H7 (cell line): ENCODE measurements around the gene AAK1. TPM values are rescaled to one million over a fixed set of nuclear protein-coding genes. Genes with fewer than 3 reads are reported as not detected.
"Not testable (repeated sequence)": the region's sequence is repeated elsewhere in the genome, so short reads cannot be mapped to it uniquely, and the experiment has no call there.

Experiments used
- DNase-seq: peaks from one replicate; pipeline ENCODE4 v3.0.0; 2012
- H3K27me3 ChIP-seq: 2 replicates; pipeline ENCODE4 v1.6.0; 2011; ENCODE audit warnings: mild to moderate bottlenecking, low read length; ENCODE audit not compliant: control insufficient read depth, insufficient read depth
- H3K36me3 ChIP-seq: replicated peaks from 2 replicates; pipeline ENCODE4 v1.5.1; 2011; ENCODE audit warnings: low read length; ENCODE audit not compliant: control insufficient read depth, insufficient read depth
- H3K4me3 ChIP-seq: 2 replicates; pipeline ENCODE4 v1.5.1; 2011; ENCODE audit warnings: low read depth, mild to moderate bottlenecking, control low read depth, low read length, moderate library complexity; ENCODE audit not compliant: insufficient read depth
- total RNA-seq: library from RNA; depleted of rRNA; stranded (reverse); fragments of >200 nt; shearing (Covaris generic); gene quantifications from 2 replicates; pipeline ENCODE4 v1.2.3, GENCODE V29; 2014

Gene AAK1
- total RNA-seq, 1 experiment from 2014 or later: 26.5 TPM

DNA sequence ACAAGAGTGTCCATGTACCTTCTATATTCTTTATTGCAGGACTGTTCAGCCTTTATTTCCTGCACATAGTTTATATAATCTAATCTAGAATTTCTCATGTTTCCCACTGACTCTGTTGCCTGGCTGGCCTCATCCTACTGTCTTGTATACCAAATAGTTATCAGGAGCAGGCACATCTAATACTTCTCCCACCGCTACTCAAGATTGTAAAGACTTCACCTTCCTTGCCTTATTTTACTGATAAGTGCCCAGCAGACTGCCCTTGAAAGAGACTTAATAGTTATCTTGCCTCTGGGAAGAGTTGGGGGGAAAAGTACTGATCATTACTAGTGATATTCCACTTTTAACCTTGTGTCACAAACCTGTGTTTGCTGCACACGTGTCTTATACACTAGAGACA lies 26.1 kb upstream of the AAK1 start:
- Histone ChIP-seq H3K4me3 (no peak overlapping the region), H3K36me3 (no peaks in the 10 kb centered on the region), H3K27me3 (no peaks in the 10 kb centered on the region)
- DNase-seq: no peak

GRCh38 chr2:69668598-69668997 lies 25.1 kb upstream of the AAK1 start:
- no peak for DNase-seq
- H3K27me3 ChIP-seq: no peaks in the 10 kb centered on the region
- H3K36me3 ChIP-seq: no peaks in the 10 kb centered on the region
- no peak overlapping the region for H3K4me3 ChIP-seq

DNA sequence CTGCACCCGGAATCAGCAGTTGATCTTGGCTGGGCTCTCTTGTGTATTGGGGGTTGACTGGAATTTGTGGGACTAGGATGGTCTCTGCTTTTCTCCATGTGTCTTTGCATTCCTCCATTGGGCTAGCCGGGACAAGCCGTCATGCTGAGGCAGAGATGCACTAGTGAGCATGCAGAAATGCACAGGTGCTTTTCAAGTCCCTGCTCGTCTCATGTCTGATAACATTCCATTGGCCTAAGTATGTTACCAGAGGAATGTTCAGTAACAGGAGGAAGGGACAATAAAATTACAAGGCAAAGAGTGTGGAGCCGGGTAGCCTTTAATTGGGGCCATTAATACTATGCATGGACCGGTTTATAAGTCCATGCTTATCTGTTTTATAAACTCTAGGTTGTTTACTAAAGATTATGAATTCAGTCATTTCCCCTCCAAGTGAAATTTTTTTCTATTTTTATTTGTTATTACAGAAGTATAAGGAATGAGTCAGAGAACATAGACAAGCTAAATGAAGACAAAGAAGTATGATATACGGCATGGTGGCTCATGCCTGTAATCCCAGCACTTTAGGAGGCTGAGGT lies 24.4 kb upstream of the AAK1 start:
- Histone ChIP-seq H3K27me3 (no peaks in the 10 kb centered on the region), H3K36me3 (no peaks in the 10 kb centered on the region), H3K4me3 (no peak overlapping the region)
- no peak for DNase-seq

DNA sequence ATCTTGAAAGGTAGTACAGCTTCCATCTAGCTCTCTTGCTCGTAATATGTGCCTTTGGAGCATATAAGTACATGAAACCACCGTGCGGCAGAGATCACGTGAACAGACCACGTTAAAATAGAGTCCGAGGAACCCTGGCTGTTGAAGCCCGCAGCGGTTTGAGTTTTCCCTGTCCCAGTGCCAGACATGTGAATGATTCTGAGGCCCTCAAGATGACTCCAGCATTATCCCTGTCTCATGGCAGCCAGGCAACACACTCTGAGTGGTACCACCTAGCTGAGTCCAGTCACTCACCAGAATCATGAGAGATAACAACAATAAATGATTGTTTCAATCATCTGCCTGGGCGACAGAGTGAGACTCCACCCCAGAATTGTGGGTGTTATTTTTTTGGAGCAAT lies 21.6 kb upstream of the AAK1 start:
- no peak for DNase-seq
- Histone ChIP-seq H3K27me3 (no peaks in the 10 kb centered on the region), H3K36me3 (no peaks in the 10 kb centered on the region), H3K4me3 (no peak overlapping the region)

- no peak for DNase-seq
- H3K27me3 ChIP-seq: no peaks in the 10 kb centered on the region
- H3K36me3 ChIP-seq: no peaks in the 10 kb centered on the region
- H3K4me3 ChIP-seq: no peak overlapping the region
Measured at GRCh38 chr2:69663860-69664259, 20.3 kb upstream of the AAK1 start.

DNA sequence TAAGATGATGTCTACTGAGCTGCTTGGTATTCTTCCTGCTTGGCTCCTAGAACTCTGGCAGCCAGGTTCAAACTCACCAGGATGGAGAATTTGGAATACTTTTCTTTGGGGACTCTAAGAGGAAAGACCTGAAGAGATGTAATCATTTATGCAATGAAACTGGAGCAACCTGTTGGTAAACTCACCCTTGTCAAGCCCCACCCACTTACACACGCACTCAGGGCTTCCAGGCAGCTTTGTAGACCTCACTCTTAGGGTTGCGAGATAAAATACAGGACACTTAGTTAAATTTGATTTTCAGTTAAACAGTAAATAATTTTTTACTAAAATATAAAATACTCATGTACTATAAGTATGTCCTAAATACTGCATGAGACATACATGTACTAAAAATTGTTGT lies 19.0 kb upstream of the AAK1 start:
- H3K4me3 ChIP-seq, DNase-seq, H3K36me3 ChIP-seq, H3K27me3 ChIP-seq: not testable (repeated sequence)

- H3K36me3 ChIP-seq: no peaks in the 10 kb centered on the region
- no peak for DNase-seq
- H3K27me3 ChIP-seq: no peaks in the 10 kb centered on the region
- H3K4me3 ChIP-seq: no peak overlapping the region
Measured at GRCh38 chr2:69660637-69661036, 17.1 kb upstream of the AAK1 start.

- no peak overlapping the region for H3K4me3 ChIP-seq
- DNase-seq: no peak
- H3K36me3 ChIP-seq: no peaks in the 10 kb centered on the region
- H3K27me3 ChIP-seq: no peaks in the 10 kb centered on the region
Measured at GRCh38 chr2:69659941-69660483, 16.5 kb upstream of the AAK1 start.

GRCh38 chr2:69659349-69659748 lies 15.8 kb upstream of the AAK1 start:
- no peak for DNase-seq

GRCh38 chr2:69652206-69652605 lies 8.7 kb upstream of the AAK1 start:
- H3K4me3 ChIP-seq: no peak overlapping the region
- no peaks in the 10 kb centered on the region for H3K27me3 ChIP-seq

More at GRCh38 chr2:69659349-69659748, 15.8 kb upstream of the AAK1 start:
- Histone ChIP-seq H3K36me3 (no peaks in the 10 kb centered on the region), H3K27me3 (no peaks in the 10 kb centered on the region), H3K4me3 (no peak overlapping the region)

DNA sequence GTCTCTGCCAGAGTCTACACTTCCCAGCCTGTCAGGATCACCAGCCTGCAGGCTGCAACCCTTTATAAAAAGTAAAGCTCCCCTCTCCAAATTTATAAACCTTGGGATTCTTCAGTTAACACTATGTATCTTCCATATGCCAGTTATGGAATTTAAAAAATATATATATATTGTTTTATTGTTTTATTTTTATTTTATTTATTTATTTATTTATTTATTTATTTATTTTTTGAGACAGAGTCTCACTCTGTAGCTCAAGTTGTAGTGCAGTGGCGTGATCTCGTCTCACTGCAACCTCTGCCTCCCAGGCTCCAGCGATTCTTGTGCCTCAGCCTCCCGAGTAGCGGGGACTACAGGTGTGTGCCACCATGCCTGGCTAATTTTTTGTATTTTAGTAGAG lies 3.7 kb upstream of the AAK1 start:
- not testable (repeated sequence) for H3K27me3 ChIP-seq, DNase-seq, H3K36me3 ChIP-seq, H3K4me3 ChIP-seq

More at GRCh38 chr2:69652206-69652605, 8.7 kb upstream of the AAK1 start:
- DNase-seq: no peak
- no peaks in the 10 kb centered on the region for H3K36me3 ChIP-seq

- DNase-seq: no peak
- Histone ChIP-seq H3K36me3 (no peaks in the 10 kb centered on the region), H3K27me3 (no peaks in the 10 kb centered on the region)
Measured at GRCh38 chr2:69646714-69647113, 3.2 kb upstream of the AAK1 start.

GRCh38 chr2:69645921-69646320 lies 2.4 kb upstream of the AAK1 start:
- Histone ChIP-seq H3K36me3 (no peaks in the 10 kb centered on the region), H3K27me3 (no peaks in the 10 kb centered on the region), H3K4me3 (no peak overlapping the region)
- DNase-seq: no peak

More at GRCh38 chr2:69646714-69647113, 3.2 kb upstream of the AAK1 start:
- H3K4me3 ChIP-seq: no peak overlapping the region

DNA sequence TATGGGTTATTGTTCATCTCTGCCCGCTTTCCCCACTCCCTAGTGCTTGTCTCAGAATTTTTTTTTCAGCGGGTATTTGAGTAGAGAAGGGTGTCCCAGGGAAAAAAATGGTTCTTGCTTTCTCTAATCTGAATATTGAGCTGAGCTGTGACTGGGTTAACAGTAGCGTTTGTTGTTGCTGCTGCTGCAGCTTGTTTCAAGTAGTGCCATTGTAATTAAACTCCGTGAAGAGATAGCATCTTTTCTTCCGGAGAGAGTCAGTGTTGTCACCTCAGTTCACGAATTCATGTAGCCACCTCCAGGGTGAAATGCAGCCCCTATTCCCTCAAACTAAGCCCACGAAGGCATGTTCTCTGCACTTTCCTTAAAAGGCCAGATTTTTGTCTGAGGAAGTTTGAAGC lies 1.5 kb upstream of the AAK1 start:
- no peaks in the 10 kb centered on the region for H3K27me3 ChIP-seq
- no peak overlapping the region; the same call in 1 of the 2 replicates for H3K4me3 ChIP-seq
- no peaks in the 10 kb centered on the region for H3K36me3 ChIP-seq
- no peak for DNase-seq

DNA sequence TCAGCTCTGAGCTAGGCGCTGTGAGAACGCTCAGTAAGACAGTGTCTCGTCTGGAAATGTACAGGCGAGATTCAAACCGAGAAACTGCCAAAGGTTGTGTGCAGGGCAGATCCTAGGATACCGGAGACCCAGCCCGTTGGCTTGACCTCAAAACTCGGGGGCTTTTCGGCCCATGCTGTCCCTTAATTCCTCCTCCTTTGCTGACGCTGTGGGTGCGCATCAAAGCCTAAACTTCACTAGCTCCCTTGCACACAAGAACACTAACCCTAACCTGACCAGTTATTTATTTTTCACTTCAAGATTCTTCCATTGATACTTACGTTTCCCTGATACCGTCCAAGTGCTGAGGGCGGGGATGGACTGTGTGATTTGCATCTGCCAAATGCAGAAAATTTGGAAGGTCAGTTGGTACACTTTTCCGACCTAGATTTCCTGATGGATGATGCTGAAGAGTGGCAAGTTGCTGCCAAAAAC lies 1.0 kb upstream of the AAK1 start:
- Histone ChIP-seq H3K36me3 (no peaks in the 10 kb centered on the region), H3K4me3 (peak overlapping the region; percentile 87), H3K27me3 (no peaks in the 10 kb centered on the region)
- DNase-seq: no peak
